NCI-H510A (cell line): ENCODE results near the gene TUBD1.

Experiments
- DNase-seq: peaks from one replicate; lab custom pipeline; 2025; lab: John Stamatoyannopoulos, UW

The TUBD1 gene

GRCh38 chr17:59825533-59826322 is 67.0 kb downstream of the TUBD1 start:
- no peak for DNase-seq

GRCh38 chr17:59815965-59816364 is 76.8 kb downstream of the TUBD1 start:
- no peak for DNase-seq

- no peak for DNase-seq
Measured at GRCh38 chr17:59814685-59815084, 78.1 kb downstream of the TUBD1 start.

- no peak for DNase-seq
Measured at GRCh38 chr17:59814276-59814675, 78.5 kb downstream of the TUBD1 start.

- no peak for DNase-seq
Measured at GRCh38 chr17:59812139-59812538, 80.6 kb downstream of the TUBD1 start.

GRCh38 chr17:59811209-59811608 is 81.5 kb downstream of the TUBD1 start:
- DNase-seq = no peak

GRCh38 chr17:59810894-59811153 is 81.9 kb downstream of the TUBD1 start:
- no peak for DNase-seq
